ENCODE results near the gene FBLN2. TPM values are rescaled to one million over a fixed set of nuclear protein-coding genes. Genes with fewer than 3 reads are reported as not detected.

FBLN2 gene
- total RNA-seq, 1 donor from 2014 or later = 413 TPM

- no peak for TF ChIP-seq CTCF (IDR thresholded peaks at IDR 0.05)
- Mint-ChIP-seq H3K4me3 (ENCODE audit: unreplicated experiment) (no peak overlapping the region), H3K36me3 (ENCODE audit: low read depth) (no peaks in the 10 kb centered on the region), H3K4me1 (ENCODE audit: low read depth) (peaks cover 44% of the 10 kb centered on the region), H3K9me3 (ENCODE audit: low read depth) (no peaks in the 10 kb centered on the region), H3K27ac (ENCODE audit: unreplicated experiment) (no peak overlapping the region), H3K27me3 (ENCODE audit: low read depth) (no peaks in the 10 kb centered on the region)
- peak; percentile 77 for DNase-seq (ENCODE audit: low spot score)
Measured at GRCh38 chr3:13584901-13585300, 36.0 kb downstream of the FBLN2 start.

GRCh38 chr3:13587442-13587841, 38.5 kb downstream of the FBLN2 start:
- no peaks in the 10 kb centered on the region for H3K27me3 Mint-ChIP-seq (ENCODE audit: low read depth)
- no peak overlapping the region for H3K4me3 Mint-ChIP-seq (ENCODE audit: unreplicated experiment)
- H3K27ac Mint-ChIP-seq (ENCODE audit: unreplicated experiment) = no peak overlapping the region
- no peak for DNase-seq (ENCODE audit: low spot score)
- no peak for TF ChIP-seq CTCF (IDR thresholded peaks at IDR 0.05)
- H3K4me1 Mint-ChIP-seq (ENCODE audit: low read depth) = peaks cover 33% of the 10 kb centered on the region
- no peaks in the 10 kb centered on the region for H3K9me3 Mint-ChIP-seq (ENCODE audit: low read depth)
- peaks cover 2% of the 10 kb centered on the region for H3K36me3 Mint-ChIP-seq (ENCODE audit: low read depth)

GRCh38 chr3:13588221-13588701, 39.3 kb downstream of the FBLN2 start:
- TF ChIP-seq CTCF (IDR thresholded peaks at IDR 0.05) = no peak
- no peak for DNase-seq (ENCODE audit: low spot score)
- Mint-ChIP-seq H3K4me1 (ENCODE audit: low read depth) (peaks cover 33% of the 10 kb centered on the region), H3K27ac (ENCODE audit: unreplicated experiment) (no peak overlapping the region), H3K27me3 (ENCODE audit: low read depth) (no peaks in the 10 kb centered on the region), H3K9me3 (ENCODE audit: low read depth) (no peaks in the 10 kb centered on the region), H3K36me3 (ENCODE audit: low read depth) (peaks cover 2% of the 10 kb centered on the region), H3K4me3 (ENCODE audit: unreplicated experiment) (no peak overlapping the region)

- DNase-seq (ENCODE audit: low spot score) = no peak
- Mint-ChIP-seq H3K27ac (ENCODE audit: unreplicated experiment) (peak overlapping the region; percentile 56), H3K27me3 (ENCODE audit: low read depth) (no peaks in the 10 kb centered on the region)
Measured at GRCh38 chr3:13588993-13589392, 40.1 kb downstream of the FBLN2 start.

GRCh38 chr3:13590841-13591520, 42.1 kb downstream of the FBLN2 start:
- Mint-ChIP-seq H3K27ac (ENCODE audit: unreplicated experiment) (no peak overlapping the region), H3K4me3 (ENCODE audit: unreplicated experiment) (no peak overlapping the region), H3K27me3 (ENCODE audit: low read depth) (no peaks in the 10 kb centered on the region), H3K4me1 (ENCODE audit: low read depth) (peaks cover 40% of the 10 kb centered on the region), H3K36me3 (ENCODE audit: low read depth) (peaks cover 2% of the 10 kb centered on the region), H3K9me3 (ENCODE audit: low read depth) (no peaks in the 10 kb centered on the region)
- no peak for TF ChIP-seq CTCF (IDR thresholded peaks at IDR 0.05)
- DNase-seq (ENCODE audit: low spot score) = no peak

More at GRCh38 chr3:13588993-13589392, 40.1 kb downstream of the FBLN2 start:
- Mint-ChIP-seq H3K36me3 (ENCODE audit: low read depth) (peaks cover 2% of the 10 kb centered on the region), H3K9me3 (ENCODE audit: low read depth) (no peaks in the 10 kb centered on the region), H3K4me3 (ENCODE audit: unreplicated experiment) (no peak overlapping the region), H3K4me1 (ENCODE audit: low read depth) (peaks cover 36% of the 10 kb centered on the region)
- TF ChIP-seq CTCF (IDR thresholded peaks at IDR 0.05) = no peak
